ENCODE results near the gene C13orf46. TPM values are rescaled to one million over a fixed set of nuclear protein-coding genes. Genes with fewer than 3 reads are reported as not detected.

The C13orf46 gene
- total RNA-seq, 6 experiments from 2014 or later, result 1.4 to 2.5 (median 2.0) TPM

GRCh38 chr13:114007566-114007965, 33.7 kb upstream of the C13orf46 start:
- no peak for DNase-seq
- peaks cover 7% of the 10 kb centered on the region; the same call in 1 of the 2 replicates for H3K27me3 Mint-ChIP-seq (ENCODE audit: insufficient read depth)
- TF ChIP-seq CTCF (IDR thresholded peaks at IDR 0.05), result no peak
- H3K4me1 Mint-ChIP-seq (ENCODE audit: low read depth), result no peaks in the 10 kb centered on the region
- peaks cover 17% of the 10 kb centered on the region for H3K36me3 Mint-ChIP-seq (ENCODE audit: low read depth)
- H3K9me3 Mint-ChIP-seq, result no peaks in the 10 kb centered on the region
- no peak overlapping the region for H3K4me3 Mint-ChIP-seq
- no peak overlapping the region for H3K27ac Mint-ChIP-seq

- no peak for TF ChIP-seq CTCF (IDR thresholded peaks at IDR 0.05)
- Mint-ChIP-seq H3K27ac (no peak overlapping the region), H3K4me3 (no peak overlapping the region), H3K9me3 (no peaks in the 10 kb centered on the region), H3K27me3 (ENCODE audit: insufficient read depth) (no peaks in the 10 kb centered on the region), H3K36me3 (ENCODE audit: low read depth) (peaks cover 15% of the 10 kb centered on the region), H3K4me1 (ENCODE audit: low read depth) (no peaks in the 10 kb centered on the region)
- DNase-seq, result no peak
Measured at GRCh38 chr13:114005206-114005724, 31.4 kb upstream of the C13orf46 start.

GRCh38 chr13:114004420-114005205, 30.7 kb upstream of the C13orf46 start:
- no peaks in the 10 kb centered on the region; the same call in 1 of the 2 replicates for H3K27me3 Mint-ChIP-seq (ENCODE audit: insufficient read depth)
- H3K36me3 Mint-ChIP-seq (ENCODE audit: low read depth), result peaks cover 15% of the 10 kb centered on the region
- TF ChIP-seq CTCF (IDR thresholded peaks at IDR 0.05), result no peak
- H3K9me3 Mint-ChIP-seq, result no peaks in the 10 kb centered on the region
- no peaks in the 10 kb centered on the region for H3K4me1 Mint-ChIP-seq (ENCODE audit: low read depth)
- no peak overlapping the region for H3K4me3 Mint-ChIP-seq
- H3K27ac Mint-ChIP-seq, result no peak overlapping the region
- DNase-seq, result no peak

- H3K4me3 Mint-ChIP-seq, result no peak overlapping the region
- no peak overlapping the region for H3K27ac Mint-ChIP-seq
- H3K36me3 Mint-ChIP-seq (ENCODE audit: low read depth), result peaks cover 26% of the 10 kb centered on the region
- no peak for DNase-seq
- H3K4me1 Mint-ChIP-seq (ENCODE audit: low read depth), result peaks cover 13% of the 10 kb centered on the region
- H3K9me3 Mint-ChIP-seq, result no peaks in the 10 kb centered on the region
- no peak for TF ChIP-seq CTCF (IDR thresholded peaks at IDR 0.05)
- peaks cover 4% of the 10 kb centered on the region for H3K27me3 Mint-ChIP-seq (ENCODE audit: insufficient read depth)
Measured at GRCh38 chr13:114002771-114003321, 29.0 kb upstream of the C13orf46 start.

GRCh38 chr13:114002009-114002544, 28.2 kb upstream of the C13orf46 start:
- Mint-ChIP-seq H3K27ac (no peak overlapping the region; the same call in 1 of the 2 replicates), H3K9me3 (no peaks in the 10 kb centered on the region), H3K36me3 (ENCODE audit: low read depth) (peaks cover 26% of the 10 kb centered on the region), H3K27me3 (ENCODE audit: insufficient read depth) (peaks cover 4% of the 10 kb centered on the region), H3K4me3 (no peak overlapping the region), H3K4me1 (ENCODE audit: low read depth) (peaks cover 14% of the 10 kb centered on the region)
- no peak for TF ChIP-seq CTCF (IDR thresholded peaks at IDR 0.05)
- no peak for DNase-seq
